Lower leg skin (tissue), 4 donors: ENCODE measurements around the gene LMBR1. TPM values are rescaled to one million over a fixed set of nuclear protein-coding genes. Genes with fewer than 3 reads are reported as not detected.
"Not testable (repeated sequence)": the region's sequence is repeated elsewhere in the genome, so short reads cannot be mapped to it uniquely, and the experiment has no call there.

ENCODE experiments used
- DNase-seq, 2 donors: peaks; one replicate each; pipeline ENCODE4 v3.0.0-alpha.2; 2019; ENCODE audit warnings: low spot score in 2 of 2
- H3K4me3 ChIP-seq: fragments of 200-600 bp; sonication (generic); 2 replicates; pipeline ENCODE4 v1.5.1; 2017; ENCODE audit warnings: mild to moderate bottlenecking, low read depth; ENCODE audit not compliant: poor library complexity, severe bottlenecking
- POLR2A ChIP-seq, 2 donors: fragments of 450-650 bp; IDR thresholded peaks; one replicate each; pipeline ENCODE4 v1.6.1; 2016 to 2017; ENCODE audit warnings: antibody characterized with exemption in 2 of 2, mild to moderate bottlenecking in 1 of 2, moderate library complexity in 1 of 2
- WGBS, 2 donors: methylation state at CpG; one replicate each; pipeline ENCODE4 v1.1.5; 2018; 5-methylcytosine and 5-hydroxymethylcytosine counted together
- intact Hi-C: fragments of 100-400 bp; cut with DNase I; formaldehyde crosslinking; loops from one replicate; pipeline ENCODE4 v1.15.0; 2023; ENCODE audit warnings: low total_unique reads
- total RNA-seq, 4 donors: library from RNA; depleted of rRNA; stranded (reverse); fragments of >200 nt; gene quantifications; one replicate each; pipeline ENCODE4 v1.1.0, GENCODE V29; 2016
- TF ChIP-seq, protein P1 (sequence below), 3 donors: fragments of 450-650 bp; IDR thresholded peaks; one replicate each; pipeline ENCODE4 v1.5.1; 2016; ENCODE audit warnings: antibody characterized with exemption in 3 of 3, mild to moderate bottlenecking in 3 of 3, moderate library complexity in 2 of 3

LMBR1 gene
- total RNA-seq, 4 donors from 2014 or later = 44.1 to 67.0 (median 55.9) TPM

DNA sequence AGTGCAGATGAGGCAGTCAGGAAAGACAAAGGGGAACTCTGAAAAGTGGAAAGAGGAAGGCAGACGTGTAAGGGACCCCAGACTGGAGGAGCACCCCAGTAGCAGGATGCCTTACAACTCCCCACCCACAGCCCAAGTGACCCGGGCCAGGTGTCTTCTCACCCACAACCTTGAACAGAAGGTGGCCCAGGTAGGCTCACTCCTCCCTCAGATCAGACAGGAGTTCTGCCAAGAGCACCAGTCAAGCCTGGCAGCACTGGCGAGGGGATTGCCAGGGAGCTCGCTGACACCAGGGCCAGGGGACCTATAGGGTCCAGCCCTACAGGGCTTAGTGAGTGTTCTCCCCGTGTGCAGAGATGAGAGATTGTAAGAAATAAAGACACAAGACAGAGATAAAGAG is 27.1 kb upstream of the LMBR1 start:
- TF ChIP-seq POLR2A (IDR thresholded peaks at IDR 0.05) = no peak
- TF ChIP-seq, protein P1, sequence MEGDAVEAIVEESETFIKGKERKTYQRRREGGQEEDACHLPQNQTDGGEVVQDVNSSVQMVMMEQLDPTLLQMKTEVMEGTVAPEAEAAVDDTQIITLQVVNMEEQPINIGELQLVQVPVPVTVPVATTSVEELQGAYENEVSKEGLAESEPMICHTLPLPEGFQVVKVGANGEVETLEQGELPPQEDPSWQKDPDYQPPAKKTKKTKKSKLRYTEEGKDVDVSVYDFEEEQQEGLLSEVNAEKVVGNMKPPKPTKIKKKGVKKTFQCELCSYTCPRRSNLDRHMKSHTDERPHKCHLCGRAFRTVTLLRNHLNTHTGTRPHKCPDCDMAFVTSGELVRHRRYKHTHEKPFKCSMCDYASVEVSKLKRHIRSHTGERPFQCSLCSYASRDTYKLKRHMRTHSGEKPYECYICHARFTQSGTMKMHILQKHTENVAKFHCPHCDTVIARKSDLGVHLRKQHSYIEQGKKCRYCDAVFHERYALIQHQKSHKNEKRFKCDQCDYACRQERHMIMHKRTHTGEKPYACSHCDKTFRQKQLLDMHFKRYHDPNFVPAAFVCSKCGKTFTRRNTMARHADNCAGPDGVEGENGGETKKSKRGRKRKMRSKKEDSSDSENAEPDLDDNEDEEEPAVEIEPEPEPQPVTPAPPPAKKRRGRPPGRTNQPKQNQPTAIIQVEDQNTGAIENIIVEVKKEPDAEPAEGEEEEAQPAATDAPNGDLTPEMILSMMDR (IDR thresholded peaks at IDR 0.05) = no peak
- no peak overlapping the region for H3K4me3 ChIP-seq
- WGBS, 2 donors = 68 to 79% methylated on average over 5 of the region's 5 CpGs
- intact Hi-C loops = no loop called here
- peak in 1 of 2 donors; percentile 72 for DNase-seq

DNA sequence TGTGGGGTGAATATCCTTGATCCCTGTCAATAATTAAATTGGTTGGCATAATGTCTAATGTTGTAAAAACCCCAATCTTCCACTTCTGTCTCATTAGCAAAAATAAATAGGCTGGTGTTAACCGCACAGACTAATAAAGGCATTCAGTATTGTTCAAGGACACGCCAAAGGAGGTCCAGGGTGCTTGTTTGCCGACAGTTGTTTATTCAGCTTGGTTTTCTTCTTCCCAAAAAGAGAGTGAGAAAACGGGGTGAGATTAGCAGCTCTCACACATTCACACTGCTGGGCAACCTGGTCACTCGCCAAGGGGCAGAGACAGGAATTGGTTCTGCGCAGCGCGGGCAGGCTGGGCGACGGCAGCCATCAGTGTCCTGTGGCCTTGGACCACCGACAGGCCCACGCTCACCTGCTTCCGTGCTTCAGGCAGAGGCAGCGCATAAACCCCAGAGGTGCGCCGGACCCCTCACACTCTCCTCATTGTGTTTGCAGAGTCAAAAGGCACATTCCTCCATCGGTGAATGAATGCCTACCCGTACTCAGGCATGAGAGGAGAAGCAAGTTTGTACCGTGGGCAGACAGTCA is 26.2 kb upstream of the LMBR1 start:
- no peak overlapping the region for H3K4me3 ChIP-seq
- WGBS, 2 donors = 84 to 89% methylated on average over 19 of the region's 19 CpGs
- no peak for TF ChIP-seq POLR2A (IDR thresholded peaks at IDR 0.05)
- TF ChIP-seq, protein P1 (IDR thresholded peaks at IDR 0.05) = no peak
- intact Hi-C loops = no loop called here
- DNase-seq = peak in 1 of 2 donors; percentile 78

DNA sequence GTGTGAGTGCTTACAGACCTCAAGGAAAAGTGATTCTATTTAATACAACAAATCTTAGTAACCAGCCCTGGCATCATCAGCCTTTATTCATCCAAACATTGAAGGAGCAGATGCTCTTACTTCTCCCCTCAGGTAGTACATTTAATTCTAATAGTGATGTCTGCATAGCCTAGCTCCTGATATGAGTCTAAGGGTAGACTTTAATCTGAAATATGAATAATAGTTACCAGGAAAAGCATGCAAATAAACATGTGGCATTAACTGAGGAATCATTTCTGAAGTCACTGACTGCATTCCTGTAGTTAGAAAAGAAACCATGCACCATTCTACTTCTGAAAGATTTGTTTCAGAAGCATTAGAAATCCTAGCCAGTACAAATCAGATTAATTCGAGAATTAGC is 25.7 kb upstream of the LMBR1 start:
- intact Hi-C loops = no loop called here
- DNase-seq = no peak
- TF ChIP-seq POLR2A (IDR thresholded peaks at IDR 0.05) = no peak
- TF ChIP-seq, protein P1 (IDR thresholded peaks at IDR 0.05) = no peak
- H3K4me3 ChIP-seq = no peak overlapping the region
- 55 to 65% methylated on average over 1 of the region's 1 CpG for WGBS, 2 donors

DNA sequence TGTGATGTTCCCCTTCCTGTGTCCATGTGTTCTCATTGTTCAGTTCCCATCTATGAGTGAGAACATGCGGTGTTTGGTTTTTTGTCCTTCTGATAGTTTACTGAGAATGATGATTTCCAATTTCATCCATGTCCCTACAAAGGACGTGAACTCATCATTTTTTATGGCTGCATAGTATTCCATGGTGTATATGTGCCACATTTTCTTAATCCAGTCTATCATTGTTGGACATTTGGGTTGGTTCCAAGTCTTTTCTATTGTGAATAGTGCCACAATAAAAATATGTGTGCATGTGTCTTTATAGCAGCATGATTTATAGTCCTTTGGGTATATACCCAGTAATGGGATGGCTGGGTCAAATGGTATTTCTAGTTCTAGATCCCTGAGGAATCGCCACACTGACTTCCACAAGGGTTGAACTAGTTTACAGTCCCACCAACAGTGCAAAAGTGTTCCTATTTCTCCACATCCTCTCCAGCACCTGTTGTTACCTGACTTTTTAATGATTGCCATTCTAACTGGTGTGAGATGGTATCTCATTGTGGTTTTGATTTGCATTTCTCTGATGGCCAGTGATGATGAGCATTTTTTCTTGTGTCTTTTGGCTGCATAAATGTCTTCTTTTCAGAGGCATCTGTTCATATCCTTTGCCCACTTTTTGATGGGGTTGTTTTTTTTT is 16.7 kb upstream of the LMBR1 start:
- DNase-seq, H3K4me3 ChIP-seq, intact Hi-C loops: not testable (repeated sequence)
- 86 to 89% methylated on average over 3 of the region's 3 CpGs for WGBS, 2 donors

DNA sequence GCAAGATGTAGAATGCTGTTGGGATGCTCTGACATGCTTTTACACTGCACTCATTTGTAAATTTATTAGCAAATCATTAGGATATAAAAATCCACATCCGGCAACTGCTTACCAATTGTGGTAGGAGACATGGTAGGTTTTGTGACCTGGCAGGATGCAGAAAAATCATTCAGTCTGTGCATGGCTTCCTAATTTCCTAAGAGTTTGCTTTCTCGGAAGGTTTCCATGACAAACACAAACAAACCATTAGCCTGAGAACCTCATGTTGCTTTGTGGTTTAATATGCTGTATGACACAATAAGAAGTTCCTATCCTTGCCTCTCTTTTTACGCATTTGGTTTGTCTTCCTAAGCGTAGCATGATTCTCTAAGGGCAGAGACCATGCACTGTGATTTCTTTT is 14.7 kb upstream of the LMBR1 start:
- TF ChIP-seq, protein P1 (IDR thresholded peaks at IDR 0.05) = no peak
- TF ChIP-seq POLR2A (IDR thresholded peaks at IDR 0.05) = no peak
- intact Hi-C loops = no loop called here
- H3K4me3 ChIP-seq = no peak overlapping the region
- WGBS, 2 donors = 46 to 48% methylated on average over 4 of the region's 4 CpGs
- DNase-seq = no peak

DNA sequence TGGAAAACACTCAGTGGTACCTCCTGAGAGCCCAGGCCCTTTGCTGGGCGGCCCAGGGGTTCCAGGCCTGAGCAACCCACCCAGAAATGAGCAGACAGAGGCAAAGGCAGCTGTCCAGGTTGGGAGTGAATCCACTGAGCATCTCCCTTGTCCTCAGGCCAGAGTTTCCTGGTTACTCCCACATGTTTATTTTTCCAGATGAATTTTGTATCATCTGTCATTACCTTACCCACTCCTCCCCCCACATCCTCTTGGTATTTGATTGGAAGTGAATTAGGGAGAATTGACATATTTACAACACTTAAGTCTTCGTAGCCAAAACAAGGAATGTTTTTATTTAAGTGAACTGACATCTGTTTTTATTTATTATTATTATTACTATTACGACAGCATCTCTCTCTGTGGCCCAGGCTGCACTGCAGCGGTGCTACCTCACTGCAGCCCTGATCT is 13.2 kb upstream of the LMBR1 start:
- intact Hi-C loops = no loop called here
- WGBS, 2 donors = 58 to 60% methylated on average over 4 of the region's 4 CpGs
- no peak for DNase-seq
- TF ChIP-seq, protein P1 (IDR thresholded peaks at IDR 0.05) = no peak
- no peak for TF ChIP-seq POLR2A (IDR thresholded peaks at IDR 0.05)
- no peak overlapping the region for H3K4me3 ChIP-seq
